ENCODE results near the gene CEMIP.

GRCh38 chr15:80991421-80991820 lies 212.3 kb downstream of the CEMIP start:
- TF ChIP-seq CTCF (IDR thresholded peaks at IDR 0.05) (peak in 3 of 4 donors; percentile 5 to 9 (median 6)), POLR2A (IDR thresholded peaks at IDR 0.05) (no peak)
